Lung microvascular endothelial cell (primary cell): ENCODE measurements around the gene KLF2. TPM values are rescaled to one million over a fixed set of nuclear protein-coding genes. Genes with fewer than 3 reads are reported as not detected.
"Not testable (repeated sequence)": the region's sequence is repeated elsewhere in the genome, so short reads cannot be mapped to it uniquely, and the experiment has no call there.

ENCODE experiments used
- DNase-seq, 2 donors: peaks; one replicate each; pipeline versions ENCODE4 v3.0.0 to v3.0.0-alpha.2; 2010; ENCODE audit warnings: low read depth in 2 of 2
- total RNA-seq: library from RNA; depleted of rRNA; stranded (reverse); fragments of >200 nt; gene quantifications from 2 replicates; pipeline ENCODE4 v1.2.1, GENCODE V29; 2014

Gene KLF2
- 2.6 and 10.1 TPM in 2 replicates for total RNA-seq

GRCh38 chr19:16324384-16325160 is at the start of gene KLF2:
KLF2 (plus strand) TSS chr19:16324826; CDS start chr19:16324924, 98 bp downstream.
- peak; percentile 96 to 97 for DNase-seq

DNA sequence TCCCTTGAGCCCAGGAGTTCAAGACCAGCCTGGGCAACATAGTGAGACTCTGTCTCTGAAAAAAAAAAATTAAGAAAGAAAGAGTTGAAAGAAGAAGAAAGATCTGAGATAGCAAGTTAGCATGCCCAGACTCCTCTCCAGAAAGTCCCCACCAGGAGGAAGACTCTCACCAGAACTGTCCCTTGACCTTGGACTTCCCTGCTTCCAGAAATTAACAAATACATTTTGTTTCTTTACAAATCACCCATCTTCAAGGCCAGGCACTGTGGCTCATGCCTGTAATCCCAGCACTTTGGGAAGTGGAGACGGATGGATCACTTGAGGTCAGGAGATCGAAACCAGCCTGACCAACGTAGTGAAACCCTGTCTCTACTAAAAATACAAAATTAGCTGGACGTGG is 44.3 kb upstream of the KLF2 start:
- no peak for DNase-seq

DNA sequence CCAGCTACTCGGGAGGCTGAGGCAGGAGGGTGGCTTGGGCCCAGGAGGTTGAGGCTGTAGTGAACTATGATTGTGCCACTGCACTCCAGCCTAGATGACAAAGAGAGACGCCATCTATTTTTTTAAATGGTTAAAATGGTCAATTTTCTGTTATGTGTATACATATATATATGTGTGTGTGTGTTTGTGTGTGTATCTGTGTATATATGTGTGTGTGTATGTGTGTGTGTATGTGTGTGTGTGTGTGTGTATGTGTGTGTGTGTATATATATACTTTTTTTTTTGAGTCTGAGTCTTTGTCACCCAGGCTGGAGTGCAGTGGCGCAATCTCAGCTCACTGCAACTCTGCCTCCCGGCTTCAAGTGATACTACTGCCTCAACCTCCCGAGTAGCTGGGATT is 42.9 kb upstream of the KLF2 start:
- no peak for DNase-seq

GRCh38 chr19:16283210-16284061 is 41.2 kb upstream of the KLF2 start:
- DNase-seq: peak; percentile 96 to 98

DNA sequence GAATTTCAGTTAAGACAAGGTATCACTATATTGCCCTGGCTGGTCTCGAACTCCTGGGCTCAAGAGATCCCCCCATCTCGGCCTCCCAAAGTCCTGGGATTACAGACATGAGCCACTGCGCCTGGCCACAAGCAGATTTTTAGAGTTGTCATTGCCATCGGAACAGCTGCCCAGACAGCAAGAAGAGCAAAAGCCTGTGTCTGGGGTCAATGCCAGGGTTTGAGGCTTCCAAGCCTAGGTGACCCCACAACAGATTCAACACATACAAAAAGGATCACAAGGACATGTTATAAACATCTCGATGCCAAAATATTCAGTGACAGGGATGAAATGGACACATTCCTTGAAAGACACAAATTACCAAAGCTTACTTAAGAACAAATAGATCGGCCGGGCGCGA is 40.1 kb upstream of the KLF2 start:
- no peak for DNase-seq

DNA sequence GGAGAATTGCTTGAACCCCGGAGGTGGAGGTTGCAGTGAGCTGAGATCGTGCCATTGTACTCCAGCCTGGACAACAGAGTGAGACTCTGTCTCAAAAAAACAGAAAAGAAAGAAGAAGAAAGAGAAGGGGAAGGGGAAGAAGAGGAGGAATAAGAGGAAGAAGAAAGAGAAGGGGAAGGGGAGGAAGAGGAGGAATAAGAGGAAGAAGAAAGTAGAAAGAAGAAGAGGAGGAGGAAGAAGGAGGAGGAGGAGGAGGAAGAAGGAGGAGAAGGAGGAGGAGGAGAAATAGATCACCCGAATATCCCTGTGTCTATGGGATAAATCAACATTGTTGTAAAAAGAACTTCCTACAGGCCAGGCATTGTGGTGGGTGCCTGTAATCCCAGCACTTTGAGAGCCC is 39.5 kb upstream of the KLF2 start:
- not testable (repeated sequence) for DNase-seq

- peak; percentile 33 to 38 for DNase-seq
Measured at GRCh38 chr19:16285769-16286498, 38.7 kb upstream of the KLF2 start.

DNA sequence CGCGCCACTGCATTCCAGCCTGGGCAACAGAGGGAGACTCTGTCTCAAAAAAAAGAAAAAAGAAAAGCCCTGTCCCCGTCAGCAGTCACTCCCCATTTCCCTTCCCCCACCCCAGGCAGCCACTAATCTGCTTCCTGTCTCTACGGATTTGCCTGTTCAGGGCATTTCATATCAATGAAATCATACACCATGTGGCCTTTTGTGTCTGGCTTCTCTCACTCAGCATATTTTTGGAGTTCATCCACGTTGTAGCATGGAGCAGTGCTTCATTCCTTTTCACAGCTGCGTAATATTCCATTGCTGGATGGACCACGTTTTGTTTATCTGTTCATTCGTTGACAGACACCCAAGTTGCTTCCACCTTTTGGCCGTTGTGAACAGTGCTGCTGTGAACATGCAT is 36.1 kb upstream of the KLF2 start:
- DNase-seq: peak; percentile 43 to 81

DNA sequence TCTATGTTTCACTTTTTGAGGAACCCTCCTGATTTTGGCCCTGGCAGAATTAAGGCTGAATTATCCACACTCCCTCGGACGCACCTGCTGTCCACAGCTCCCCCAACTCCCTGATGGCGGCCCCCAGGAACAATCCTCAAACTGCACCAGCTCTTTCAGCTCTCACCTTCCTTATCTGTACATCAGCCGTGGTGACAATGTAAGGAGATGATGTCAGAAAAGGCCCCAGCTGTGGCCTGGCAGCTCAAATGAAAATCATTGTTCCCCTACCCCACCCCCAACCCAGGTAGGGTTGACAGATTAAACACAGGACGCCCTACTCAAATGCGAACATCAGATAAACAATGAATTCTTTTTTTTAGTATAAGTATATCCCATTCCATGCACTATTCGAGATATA is 35.0 kb upstream of the KLF2 start:
- DNase-seq: no peak

DNA sequence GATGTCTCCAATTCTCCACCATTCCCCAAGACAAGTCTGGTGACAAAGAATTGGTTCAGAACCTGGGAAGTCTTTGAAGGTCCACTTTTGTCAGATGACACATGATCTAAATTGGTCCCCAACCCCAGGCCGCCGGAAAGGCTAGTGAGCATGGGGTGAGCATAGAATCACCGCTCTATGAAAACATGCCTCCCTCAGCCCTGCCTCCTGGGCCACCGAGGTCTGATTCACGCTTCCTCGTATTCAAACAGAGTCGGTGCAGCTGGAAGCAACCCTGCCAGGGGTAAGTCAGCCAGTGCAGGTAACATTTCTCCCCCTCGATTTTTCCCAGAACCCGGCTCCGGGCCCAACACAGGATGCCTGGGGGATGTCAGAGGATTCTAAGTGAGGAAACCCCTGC is 33.9 kb upstream of the KLF2 start:
- DNase-seq: peak; percentile 80 to 89

DNA sequence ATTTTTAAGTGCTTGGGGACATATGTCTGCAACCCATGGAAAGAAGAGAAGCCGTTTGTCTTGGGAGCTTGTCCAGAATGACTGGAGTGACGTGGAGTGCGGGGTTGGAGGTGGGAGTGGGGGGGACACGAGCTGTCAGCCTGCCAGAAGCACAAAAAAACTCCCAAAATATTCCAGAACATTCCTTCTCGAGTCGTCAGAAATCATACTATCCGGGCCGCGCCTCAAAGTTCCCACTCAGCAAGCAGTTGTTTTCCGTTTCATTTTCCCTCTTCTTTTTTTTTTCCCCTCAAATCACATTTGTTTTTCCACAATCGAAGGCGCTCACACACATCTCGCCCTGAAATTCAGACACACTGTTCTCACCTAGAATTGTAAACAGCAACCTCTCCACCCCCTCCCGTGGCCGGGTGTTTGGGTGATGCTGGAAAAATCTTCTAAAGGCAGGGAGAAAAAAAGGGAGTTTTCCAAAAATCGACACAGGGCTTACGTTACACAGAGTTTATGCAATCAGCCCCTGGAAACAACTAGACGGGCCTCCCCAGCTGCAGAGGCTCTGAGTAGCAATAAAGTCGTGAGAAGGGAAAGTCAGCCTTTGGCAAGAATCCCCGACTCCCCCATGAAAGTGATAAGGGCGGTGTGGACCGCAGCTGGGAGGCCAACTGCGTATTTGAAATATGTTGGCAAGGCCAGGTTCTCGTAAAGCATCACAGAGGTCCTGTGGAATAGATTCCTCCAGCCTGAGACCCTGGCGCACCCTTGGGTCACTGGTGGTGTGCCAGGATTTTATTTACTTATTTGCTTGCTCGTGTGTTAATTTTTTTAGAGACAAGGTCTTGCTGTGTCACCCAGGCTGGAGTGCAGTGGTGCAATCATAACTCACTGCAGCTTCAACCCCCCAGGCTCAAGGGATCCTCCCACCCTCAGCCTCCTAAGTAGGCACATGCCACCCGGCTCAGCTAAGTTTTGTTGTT is 31.2 kb upstream of the KLF2 start:
- peak; percentile 67 to 92 for DNase-seq

- DNase-seq: no peak
Measured at GRCh38 chr19:16295057-16295456, 29.6 kb upstream of the KLF2 start.

DNA sequence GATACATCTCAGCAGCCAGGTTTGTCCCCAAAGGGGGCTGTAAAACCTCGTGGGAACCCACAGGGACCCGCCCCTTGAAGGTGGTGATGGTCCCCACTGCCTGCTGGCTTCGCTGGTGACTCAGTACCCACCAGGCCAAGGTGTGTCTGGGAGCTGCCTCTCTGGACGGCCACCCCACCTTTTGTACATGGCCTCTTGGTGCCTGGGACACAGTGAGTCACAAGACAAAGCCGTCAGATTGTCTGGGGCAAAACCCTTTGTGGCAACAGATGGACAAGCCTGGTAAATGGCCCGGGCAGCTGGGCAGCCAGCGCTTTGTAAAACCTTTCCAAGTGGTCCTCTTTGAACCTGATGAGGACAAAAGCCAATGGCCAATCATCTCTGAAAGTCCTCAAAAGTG is 27.9 kb upstream of the KLF2 start:
- no peak for DNase-seq

- no peak for DNase-seq
Measured at GRCh38 chr19:16297575-16298178, 26.9 kb upstream of the KLF2 start.

DNA sequence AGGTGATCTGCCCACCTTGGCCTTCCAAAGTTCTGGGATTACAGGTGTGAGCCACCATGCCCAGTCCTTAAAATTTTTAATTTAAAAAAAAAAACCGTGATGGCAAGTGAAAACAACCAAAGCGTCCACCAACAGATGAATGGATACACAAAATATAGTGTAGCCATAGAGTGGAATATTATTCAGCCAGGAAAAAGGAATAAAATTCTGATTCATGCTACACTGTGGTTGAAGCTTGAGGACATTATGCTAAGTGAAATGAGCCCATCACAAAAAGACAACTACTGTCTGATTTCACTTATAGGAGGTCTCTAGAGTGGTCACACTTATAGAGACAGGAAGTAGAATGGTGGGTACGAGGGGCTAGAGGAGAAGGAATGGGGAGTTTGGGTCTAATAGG is 26.3 kb upstream of the KLF2 start:
- DNase-seq: no peak

GRCh38 chr19:16301999-16302694 is 22.5 kb upstream of the KLF2 start:
- peak in 1 of 2 donors; percentile 76 for DNase-seq

DNA sequence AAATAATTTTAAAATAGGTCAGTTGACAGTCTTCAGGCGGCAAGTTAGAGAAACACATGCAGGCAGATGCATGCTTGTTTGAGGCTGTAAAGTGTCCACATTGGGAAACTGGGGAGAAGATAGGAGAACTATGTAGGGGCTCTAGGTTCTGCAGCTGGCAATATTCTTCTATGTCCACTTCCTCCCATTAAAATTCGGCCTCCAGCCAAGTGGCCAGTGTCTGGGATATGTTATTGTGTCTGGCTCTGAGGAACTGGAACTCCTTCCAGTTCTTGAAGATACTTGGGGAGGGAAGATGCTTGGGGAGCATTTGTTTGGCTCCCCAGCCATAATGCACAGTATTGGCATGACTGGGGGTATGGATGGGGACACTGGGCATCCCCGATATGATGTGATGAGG is 20.9 kb upstream of the KLF2 start:
- DNase-seq: peak in 1 of 2 donors; percentile 78

DNA sequence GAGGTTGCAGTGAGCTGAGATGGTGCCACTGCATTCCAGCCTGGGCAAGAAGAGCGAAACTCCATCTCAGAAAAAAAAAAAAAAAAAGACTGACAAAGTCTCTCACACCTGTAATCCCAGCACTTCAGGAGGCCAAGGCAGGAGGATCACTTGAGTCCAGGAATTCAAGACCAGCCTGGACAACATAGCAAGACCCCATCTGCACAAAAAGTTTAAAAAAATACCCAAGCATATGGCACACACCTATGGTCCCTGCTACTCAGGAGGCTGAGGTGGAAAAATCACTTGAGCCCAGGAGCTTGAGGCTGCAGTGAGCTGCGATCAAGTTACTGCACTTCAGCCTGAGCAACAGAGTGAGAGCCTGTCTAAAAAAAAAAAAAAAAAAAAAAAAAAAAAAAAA is 20.1 kb upstream of the KLF2 start:
- DNase-seq: not testable (repeated sequence)

DNA sequence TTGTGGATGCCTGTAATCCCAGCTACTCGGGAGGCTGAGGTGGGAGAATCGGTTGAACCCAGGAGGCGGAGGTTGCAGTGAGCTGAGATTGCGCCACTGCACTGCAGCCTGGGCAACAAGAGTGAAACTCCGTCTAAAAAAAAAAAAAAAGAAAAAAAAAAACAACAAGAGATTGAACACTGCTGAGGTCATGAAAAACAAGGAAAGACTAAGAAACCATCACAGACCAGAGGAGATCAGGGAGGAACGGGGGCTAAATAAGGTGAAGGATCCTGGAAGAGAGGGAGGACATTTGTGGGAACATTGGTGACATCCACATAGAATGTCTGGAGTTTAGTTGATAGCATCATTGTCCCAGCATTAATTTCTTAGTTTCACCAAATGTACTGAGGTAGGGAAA is 19.6 kb upstream of the KLF2 start:
- not testable (repeated sequence) for DNase-seq
